ENCODE measurements around the gene RNU2-1. TPM values are rescaled to one million over a fixed set of nuclear protein-coding genes. Genes with fewer than 3 reads are reported as not detected.

Gene RNU2-1
- total RNA-seq, 1 experiment from 2014 or later: 6,186 TPM

DNA sequence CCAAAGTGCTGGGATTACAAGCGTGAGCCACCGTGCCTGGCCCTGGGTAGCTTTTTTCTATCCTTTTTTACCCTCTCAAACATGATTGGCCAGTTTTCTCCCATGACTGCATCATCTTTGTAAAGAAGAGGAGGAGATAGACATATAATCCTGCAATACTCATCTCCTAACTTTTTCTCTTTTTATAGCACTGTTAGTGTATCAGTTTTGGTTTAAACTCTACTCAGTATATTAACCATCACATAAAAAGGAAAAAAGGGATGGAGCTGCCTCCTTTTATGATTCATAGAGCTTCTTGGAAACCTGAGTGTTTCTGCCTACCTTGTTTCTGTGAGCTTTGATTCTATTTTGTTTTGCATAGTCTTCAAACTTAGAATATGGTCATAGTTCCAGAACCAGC, 34.1 kb downstream of the RNU2-1 start:
- Mint-ChIP-seq H3K4me3 (no peak overlapping the region), H3K27me3 (ENCODE audit: low read depth) (no peaks in the 10 kb centered on the region), H3K27ac (no peak overlapping the region), H3K9me3 (no peaks in the 10 kb centered on the region), H3K4me1 (no peaks in the 10 kb centered on the region), H3K36me3 (ENCODE audit: insufficient read depth in 1 of 3, low read depth in 3 of 3) (peaks cover 17 to 69% (median 67%) of the 10 kb centered on the region in 3 experiments; a peak in 6 of 7 replicates)
- Histone ChIP-seq H3K79me2 (ENCODE audit: insufficient read depth, low read length) (no peaks in the 10 kb centered on the region), H3T11ph (ENCODE audit: low read length) (no peak overlapping the region), H3K23ac (ENCODE audit: insufficient read length, low read depth, low read length) (no peak overlapping the region), H2BK12ac (ENCODE audit: insufficient read length, low read depth, low read length) (no peak overlapping the region), H3K4me1 (ENCODE audit: insufficient read depth, low read length) (no peaks in the 10 kb centered on the region), H3K23me2 (ENCODE audit: insufficient read length, low read depth, low read length, poor library complexity, severe bottlenecking) (no peaks in the 10 kb centered on the region), H4K91ac (ENCODE audit: insufficient read length, low read depth, low read length) (no peak overlapping the region), H3K27me3 (ENCODE audit: insufficient read depth, low read length) (no peaks in the 10 kb centered on the region), H3K4ac (ENCODE audit: low read depth, low read length) (no peak overlapping the region), H2BK5ac (ENCODE audit: insufficient read length, low read length) (no peak overlapping the region), H3K18ac (ENCODE audit: insufficient read length, low read depth, low read length) (no peak overlapping the region), H2BK20ac (ENCODE audit: low read depth, low read length, poor library complexity, severe bottlenecking) (no peak overlapping the region), H4K20me1 (ENCODE audit: control insufficient read depth, insufficient read depth, insufficient read length) (no peaks in the 10 kb centered on the region), H3K9me3 (ENCODE audit: control insufficient read depth, low read depth, low read length) (no peaks in the 10 kb centered on the region), H3K4me2 (ENCODE audit: insufficient read depth, insufficient read length, low read length) (no peak overlapping the region), H2BK120ac (ENCODE audit: low read depth, low read length, poor library complexity, severe bottlenecking) (no peak overlapping the region), H3K14ac (ENCODE audit: insufficient read depth, low read length) (no peak overlapping the region), H3K56ac (ENCODE audit: insufficient read length, low read depth, low read length) (no peak overlapping the region), H2AFZ (ENCODE audit: low read length) (no peak overlapping the region), H2AK5ac (ENCODE audit: insufficient read length, low read length) (no peak overlapping the region), H3K27ac (ENCODE audit: insufficient read length, low read depth, low read length) (no peak overlapping the region), H2BK15ac (ENCODE audit: low read depth, low read length) (no peak overlapping the region), H3K79me1 (ENCODE audit: insufficient read depth, low read depth, low read length, poor library complexity, severe bottlenecking) (no peaks in the 10 kb centered on the region), H4K8ac (replicated peaks; ENCODE audit: insufficient read length, low read depth, low read length) (no peak overlapping the region), H3K9ac (ENCODE audit: extremely low read depth, insufficient read length, low read length) (no peak overlapping the region), H4K5ac (ENCODE audit: insufficient read length, low read depth, low read length) (no peak overlapping the region)
- TF ChIP-seq, protein P1, sequence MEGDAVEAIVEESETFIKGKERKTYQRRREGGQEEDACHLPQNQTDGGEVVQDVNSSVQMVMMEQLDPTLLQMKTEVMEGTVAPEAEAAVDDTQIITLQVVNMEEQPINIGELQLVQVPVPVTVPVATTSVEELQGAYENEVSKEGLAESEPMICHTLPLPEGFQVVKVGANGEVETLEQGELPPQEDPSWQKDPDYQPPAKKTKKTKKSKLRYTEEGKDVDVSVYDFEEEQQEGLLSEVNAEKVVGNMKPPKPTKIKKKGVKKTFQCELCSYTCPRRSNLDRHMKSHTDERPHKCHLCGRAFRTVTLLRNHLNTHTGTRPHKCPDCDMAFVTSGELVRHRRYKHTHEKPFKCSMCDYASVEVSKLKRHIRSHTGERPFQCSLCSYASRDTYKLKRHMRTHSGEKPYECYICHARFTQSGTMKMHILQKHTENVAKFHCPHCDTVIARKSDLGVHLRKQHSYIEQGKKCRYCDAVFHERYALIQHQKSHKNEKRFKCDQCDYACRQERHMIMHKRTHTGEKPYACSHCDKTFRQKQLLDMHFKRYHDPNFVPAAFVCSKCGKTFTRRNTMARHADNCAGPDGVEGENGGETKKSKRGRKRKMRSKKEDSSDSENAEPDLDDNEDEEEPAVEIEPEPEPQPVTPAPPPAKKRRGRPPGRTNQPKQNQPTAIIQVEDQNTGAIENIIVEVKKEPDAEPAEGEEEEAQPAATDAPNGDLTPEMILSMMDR (conservative IDR thresholded peaks at IDR 0.05): no peak
- no CpG with 5 or more reads among the region's 2 CpGs for whole genome bisulfite sequencing (ENCODE audit: extremely low coverage, insufficient read length, low lambda C conversion rate)
- no peak for DNase-seq

All from H9 (cell line).